Hindlimb muscle (tissue), 1 donor: Measurements from ENCODE around the gene ESYT2. TPM values are rescaled to one million over a fixed set of nuclear protein-coding genes. Genes with fewer than 3 reads are reported as not detected.

Experiments used
- DNase-seq: peaks from one replicate; pipeline ENCODE4 v3.0.0-alpha.2; 2013
- polyA plus RNA-seq: library from polyadenylated mRNA; unstranded; fragments of 120-200 nt; gene quantifications from one replicate; pipeline ENCODE4 v1.2.1, GENCODE V29; 2013; ENCODE audit not compliant: insufficient read length

ESYT2 gene
- polyA plus RNA-seq, 1 donor, result 31.7 TPM

GRCh38 chr7:158763454-158764033 is 65.8 kb downstream of the ESYT2 start:
- no peak for DNase-seq

GRCh38 chr7:158761945-158762344 is 67.4 kb downstream of the ESYT2 start:
- DNase-seq, result no peak

- no peak for DNase-seq
These were observed 68.4 kb downstream of the ESYT2 start for GRCh38 chr7:158760936-158761335.

DNA sequence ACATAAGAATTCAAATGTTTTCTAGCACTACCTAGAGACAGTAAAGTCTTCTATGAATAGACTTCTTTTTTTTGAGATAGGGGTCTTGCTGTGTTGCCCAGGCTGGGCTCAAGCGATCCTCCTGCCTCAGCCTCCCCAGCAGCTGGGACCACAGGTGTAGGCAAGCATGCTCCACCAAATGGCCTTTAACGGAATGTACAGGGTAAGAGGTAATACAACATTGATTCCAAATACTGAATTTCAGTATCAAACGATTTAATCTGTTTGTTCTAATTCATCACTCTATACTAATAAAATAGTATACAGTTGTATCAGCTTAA is 68.9 kb downstream of the ESYT2 start:
- no peak for DNase-seq

GRCh38 chr7:158759749-158760444 is 69.4 kb downstream of the ESYT2 start:
- DNase-seq, result no peak

DNA sequence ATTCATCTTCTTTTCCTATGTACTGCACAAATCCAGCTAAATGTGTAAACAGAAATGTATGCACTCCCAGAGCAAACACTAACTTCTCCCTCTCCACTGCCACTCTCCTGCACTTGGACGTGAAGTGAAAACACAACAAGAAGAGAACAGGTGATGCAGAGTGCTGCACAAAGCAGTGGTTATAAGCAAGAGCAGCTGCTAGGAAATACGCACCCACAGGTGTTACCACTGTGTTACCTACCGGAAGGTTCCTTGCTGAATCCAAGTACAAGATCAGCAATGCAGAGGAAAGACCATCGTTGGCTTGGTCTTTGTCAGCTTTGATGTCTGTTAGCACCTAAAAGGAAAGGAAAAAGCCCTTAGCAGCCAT is 70.1 kb downstream of the ESYT2 start:
- no peak for DNase-seq

DNA sequence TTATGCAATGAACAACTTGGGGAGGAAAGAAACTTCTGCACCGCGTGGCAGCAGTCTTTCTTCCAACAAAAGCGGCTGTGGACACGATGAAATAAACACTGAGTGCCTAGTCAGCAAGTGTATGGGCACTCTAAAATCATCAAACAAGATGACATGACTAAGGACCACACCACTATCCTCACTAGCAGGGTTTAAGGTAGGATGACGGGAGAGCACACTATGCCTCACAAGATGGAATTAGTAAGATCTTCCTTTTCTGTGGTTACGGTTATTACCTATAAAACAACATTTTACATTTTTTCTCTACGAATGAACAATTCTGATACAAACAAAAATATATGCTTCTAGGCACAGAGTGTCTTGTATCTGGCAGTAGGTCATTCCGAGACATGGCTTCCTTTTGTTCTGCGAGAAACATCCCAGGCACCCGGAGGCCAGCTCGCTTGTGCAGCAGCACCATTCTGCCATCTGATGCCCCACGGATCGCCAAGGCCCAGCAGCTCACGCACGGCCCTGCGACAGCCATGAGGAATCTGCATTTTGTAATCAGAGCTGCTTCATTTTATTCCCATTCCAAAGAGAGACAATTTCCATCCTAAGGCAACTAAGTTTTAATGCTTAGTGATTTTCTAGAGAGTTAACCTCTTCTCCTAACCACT is 70.6 kb downstream of the ESYT2 start:
- no peak for DNase-seq

DNA sequence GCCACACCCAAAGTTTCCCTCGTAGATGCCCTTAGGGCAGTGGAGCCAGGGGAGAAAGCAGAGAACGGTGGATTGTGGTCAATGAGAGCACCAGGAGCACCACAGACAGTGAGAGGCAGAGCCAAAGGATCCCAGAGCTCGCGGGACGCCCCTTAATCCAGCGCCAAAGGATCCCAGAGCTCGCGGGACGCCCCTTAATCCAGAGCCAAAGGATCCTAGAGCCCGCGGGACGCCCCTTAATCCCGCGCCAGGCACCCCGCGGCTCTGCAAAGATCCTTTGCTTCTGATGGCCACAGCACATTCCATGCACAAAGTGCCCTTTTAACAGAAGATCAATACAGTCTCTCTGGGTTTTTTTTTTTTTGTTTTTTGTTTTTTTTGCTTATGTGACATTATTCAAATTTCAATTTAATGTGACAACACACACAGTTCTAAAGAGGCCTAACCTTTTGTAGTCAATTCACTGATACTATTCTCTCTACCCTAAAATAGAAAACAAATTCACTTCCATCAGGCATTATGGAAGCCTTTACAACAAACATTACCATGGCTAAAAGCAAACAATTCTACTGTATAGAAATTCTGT is 71.8 kb downstream of the ESYT2 start:
- DNase-seq, result no peak

GRCh38 chr7:158754746-158755444 is 74.4 kb downstream of the ESYT2 start:
- no peak for DNase-seq

DNA sequence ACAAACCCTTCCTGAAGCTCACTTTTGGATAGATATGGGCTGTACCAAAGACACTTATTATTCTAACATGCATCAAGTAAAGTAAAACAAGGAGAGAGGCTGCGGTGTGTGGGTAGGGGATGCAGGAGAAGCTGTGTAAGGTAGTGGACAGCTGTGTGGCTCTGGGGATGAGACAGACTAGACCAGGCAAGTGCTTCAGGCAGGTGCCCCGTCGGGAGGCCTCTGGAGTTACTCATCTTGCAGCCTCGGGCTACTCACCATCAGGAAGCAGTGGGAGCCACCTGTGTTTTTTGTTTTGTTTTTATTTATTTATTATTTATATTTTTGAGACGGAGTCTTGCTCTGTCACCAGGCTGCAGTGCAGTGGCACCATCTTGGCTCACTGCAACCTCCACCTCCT is 75.4 kb downstream of the ESYT2 start:
- no peak for DNase-seq

DNA sequence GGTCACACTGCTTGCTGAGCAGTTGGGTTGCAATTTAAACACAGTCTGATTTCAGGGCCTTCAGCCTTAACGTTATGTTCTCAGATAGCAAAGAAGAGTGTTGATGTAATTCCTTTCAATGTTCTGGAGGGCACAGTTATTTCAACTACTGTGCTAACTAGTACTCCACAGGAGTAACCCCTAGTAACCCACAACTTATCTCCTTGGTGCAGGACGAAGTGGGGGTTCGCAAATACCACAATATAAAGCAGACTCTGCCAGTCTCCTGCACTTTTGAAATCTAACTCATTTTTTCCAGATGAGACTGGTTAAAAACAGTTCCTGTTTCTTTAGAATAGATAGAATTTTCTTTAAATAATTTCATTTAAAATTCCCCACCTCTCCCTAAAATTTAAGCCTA is 77.6 kb downstream of the ESYT2 start:
- DNase-seq, result no peak

DNA sequence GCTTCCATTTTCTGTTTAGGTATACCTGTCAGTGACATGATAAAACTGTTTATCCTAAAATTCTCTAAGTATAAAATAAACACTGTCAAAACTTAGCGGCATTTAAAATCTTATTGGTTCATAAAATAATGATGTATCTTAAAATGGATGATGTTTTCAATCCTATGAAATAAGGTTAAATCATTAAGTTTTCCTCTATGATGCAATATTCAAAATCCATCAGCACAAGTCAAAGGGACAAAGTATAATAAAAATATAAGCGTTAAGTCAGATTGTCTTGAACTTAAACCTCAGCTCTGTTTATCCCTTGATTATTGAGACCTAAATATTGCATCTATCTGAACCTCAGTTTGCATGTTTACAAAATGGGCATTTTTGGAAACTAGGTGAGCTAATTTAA is 78.1 kb downstream of the ESYT2 start:
- DNase-seq, result no peak

DNA sequence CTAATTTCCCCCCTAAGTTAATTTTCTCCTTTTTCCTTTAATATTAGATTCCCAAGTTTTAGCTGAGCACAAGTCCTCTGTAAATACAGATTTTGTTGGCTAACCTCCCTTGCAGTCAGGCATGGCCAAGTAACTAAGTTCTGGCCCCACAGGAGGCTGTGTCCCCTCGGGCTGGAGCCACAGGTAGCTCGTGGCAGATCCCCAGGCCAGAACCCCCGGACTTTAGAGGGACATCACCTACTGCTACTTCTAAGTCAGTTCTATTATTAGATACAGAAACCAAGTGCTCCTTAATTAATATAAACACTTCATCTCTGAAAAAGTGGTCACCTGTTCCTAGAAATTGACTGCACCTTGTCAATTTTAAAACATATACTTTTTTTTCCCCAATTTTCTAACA is 78.6 kb downstream of the ESYT2 start:
- no peak for DNase-seq

- no peak for DNase-seq
These were observed 79.9 kb downstream of the ESYT2 start for GRCh38 chr7:158749396-158749795.

- no peak for DNase-seq
These were observed 81.0 kb downstream of the ESYT2 start for GRCh38 chr7:158748335-158748734.

GRCh38 chr7:158747408-158747807 is 81.9 kb downstream of the ESYT2 start:
- DNase-seq, result no peak

GRCh38 chr7:158746957-158747356 is 82.4 kb downstream of the ESYT2 start:
- DNase-seq, result no peak

DNA sequence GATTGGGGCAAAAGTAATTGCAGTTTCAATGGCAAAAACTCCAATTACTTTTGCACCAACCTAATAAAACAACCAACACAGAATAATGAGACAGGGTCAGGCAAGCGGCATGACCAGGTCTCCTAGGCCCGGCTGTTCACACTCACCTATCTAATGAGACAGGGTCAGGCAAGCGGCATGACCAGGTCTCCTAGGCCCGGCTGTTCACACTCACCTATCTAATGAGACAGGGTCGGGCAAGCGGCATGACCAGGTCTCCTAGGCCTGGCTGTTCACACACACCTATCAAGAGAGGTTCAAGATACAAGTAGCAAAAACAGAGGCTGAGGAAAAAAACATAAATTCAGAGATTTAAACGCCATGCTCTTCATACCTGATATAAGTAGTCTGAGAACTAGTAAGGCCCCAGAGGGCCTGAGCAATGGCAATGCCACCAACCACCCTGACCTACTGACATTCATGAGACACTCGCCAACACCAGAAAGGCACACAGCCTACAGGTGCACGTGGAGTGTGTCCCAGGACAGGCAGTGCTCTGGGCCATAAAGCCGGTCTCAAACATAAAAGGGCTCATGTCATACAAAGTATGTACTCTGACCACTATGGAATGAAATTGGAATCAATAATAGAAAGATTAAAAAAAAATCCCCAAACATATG is 84.1 kb downstream of the ESYT2 start:
- DNase-seq, result no peak

DNA sequence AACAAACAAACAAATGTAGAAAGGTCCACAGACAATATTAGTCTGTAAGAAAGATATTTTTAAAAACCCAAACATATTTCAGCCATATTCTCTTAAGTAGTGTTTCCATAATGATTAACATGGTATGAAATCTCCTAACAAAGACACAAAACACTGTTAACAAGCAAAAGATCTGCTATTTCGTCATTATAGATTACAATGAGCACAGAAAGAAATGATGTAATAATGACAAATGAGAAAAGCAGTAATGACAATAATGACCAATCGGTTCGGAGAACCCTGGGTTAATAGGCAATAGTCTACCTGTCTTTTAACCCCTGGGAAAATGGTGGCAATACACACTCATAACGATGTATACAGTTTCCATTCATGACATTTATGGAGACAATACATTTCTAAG is 85.2 kb downstream of the ESYT2 start:
- DNase-seq, result no peak

DNA sequence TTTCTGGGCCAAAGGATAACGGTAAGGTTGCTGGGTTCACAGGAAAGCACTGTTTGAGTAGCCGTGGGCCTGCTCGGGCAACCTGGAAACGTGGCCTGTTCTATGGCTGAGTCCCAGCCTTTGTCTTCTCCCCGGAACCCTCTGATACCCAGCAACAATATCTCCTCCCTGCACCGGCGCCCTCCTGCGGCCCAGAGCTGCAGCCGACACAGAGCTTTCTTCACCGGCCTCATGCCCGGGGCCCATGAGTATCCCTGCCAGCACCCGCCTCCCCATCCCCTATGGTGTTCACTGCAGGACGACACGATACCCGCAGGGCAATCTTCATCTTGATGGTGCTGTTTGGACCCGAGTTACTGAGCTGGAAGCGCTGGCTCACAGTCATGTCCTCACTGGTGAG is 86.1 kb downstream of the ESYT2 start:
- DNase-seq, result no peak

GRCh38 chr7:158742065-158742821 is 87.1 kb downstream of the ESYT2 start:
- no peak for DNase-seq

DNA sequence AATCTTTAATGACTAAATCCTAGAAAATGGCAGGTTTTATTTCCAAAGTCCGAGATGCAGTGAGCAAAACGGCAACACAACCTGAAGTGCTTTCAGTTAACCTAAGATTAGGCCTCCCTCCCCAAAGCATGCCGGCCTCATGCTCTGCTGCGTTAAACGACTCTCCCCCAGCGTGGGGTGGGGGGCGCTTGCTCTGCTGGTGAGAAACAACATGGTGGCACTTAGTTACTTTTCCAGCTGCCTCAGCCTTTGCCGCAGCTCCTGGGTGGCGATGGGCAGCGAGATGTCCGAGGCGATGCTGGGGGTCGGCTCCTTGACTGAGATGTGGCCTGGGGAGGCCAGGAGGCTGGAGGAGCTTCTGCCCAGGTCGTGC is 88.0 kb downstream of the ESYT2 start:
- DNase-seq, result no peak
